ENCODE measurements around the gene TSPAN10. TPM values are rescaled to one million over a fixed set of nuclear protein-coding genes. Genes with fewer than 3 reads are reported as not detected.

TSPAN10 gene
- total RNA-seq, 2 donors from 2014 or later = 1.3 to 1.8 TPM

GRCh38 chr17:81688616-81689015 lies 51.6 kb downstream of the TSPAN10 start:
- Histone ChIP-seq H3K27ac (ENCODE audit: low read depth, low read length) (no peak overlapping the region), H3K4me1 (ENCODE audit: control insufficient read depth, insufficient read depth, low read length) (peaks cover 5% of the 10 kb centered on the region), H3K36me3 (ENCODE audit: control insufficient read depth, insufficient read depth, low read length) (peaks cover 63% of the 10 kb centered on the region), H3K27me3 (ENCODE audit: control insufficient read depth, insufficient read depth, low read length, poor library complexity, severe bottlenecking) (no peaks in the 10 kb centered on the region), H3K4me3 (ENCODE audit: low read length) (no peak overlapping the region), H3K9me3 (ENCODE audit: control insufficient read depth, low read length) (no peaks in the 10 kb centered on the region), H3K9ac (ENCODE audit: extremely low read depth, low read length, poor library complexity, severe bottlenecking) (no peak overlapping the region)
- 93 to 100% methylated on average over 9 to 14 of the region's 14 CpGs for WGBS, 2 experiments (ENCODE audit: insufficient coverage in 1 of 2, insufficient read length in 1 of 2)
- Mint-ChIP-seq H3K27me3 (ENCODE audit: insufficient read depth) (no peaks in the 10 kb centered on the region), H3K4me1 (peaks cover 7% of the 10 kb centered on the region), H3K4me3 (no peak overlapping the region), H3K27ac (no peak overlapping the region), H3K36me3 (ENCODE audit: low read depth) (peaks cover 47% of the 10 kb centered on the region), H3K9me3 (no peaks in the 10 kb centered on the region)
- no peak for TF ChIP-seq CTCF (conservative IDR thresholded peaks at IDR 0.05)
- DNase-seq = no peak

GRCh38 chr17:81690066-81690465 lies 53.1 kb downstream of the TSPAN10 start:
- Mint-ChIP-seq H3K27ac (peak overlapping the region; percentile 64), H3K4me3 (no peak overlapping the region), H3K27me3 (ENCODE audit: insufficient read depth) (no peaks in the 10 kb centered on the region), H3K36me3 (ENCODE audit: low read depth) (peaks cover 50% of the 10 kb centered on the region), H3K9me3 (no peaks in the 10 kb centered on the region), H3K4me1 (no peaks in the 10 kb centered on the region)
- no peaks in the 10 kb centered on the region for H3K4me1 ChIP-seq (ENCODE audit: control insufficient read depth, insufficient read depth, low read length)
- H3K36me3 ChIP-seq (ENCODE audit: control insufficient read depth, insufficient read depth, low read length) = peaks cover 69% of the 10 kb centered on the region
- no peak for TF ChIP-seq CTCF (conservative IDR thresholded peaks at IDR 0.05)
- WGBS, 2 experiments (ENCODE audit: insufficient coverage in 1 of 2, insufficient read length in 1 of 2) = 92 to 94% methylated on average over 17 to 18 of the region's 18 CpGs
- H3K9ac ChIP-seq (ENCODE audit: extremely low read depth, low read length, poor library complexity, severe bottlenecking) = no peak overlapping the region
- H3K4me3 ChIP-seq (ENCODE audit: low read length) = no peak overlapping the region
- no peaks in the 10 kb centered on the region for H3K9me3 ChIP-seq (ENCODE audit: control insufficient read depth, low read length)
- no peak for DNase-seq
- no peak overlapping the region for H3K27ac ChIP-seq (ENCODE audit: low read depth, low read length)
- no peaks in the 10 kb centered on the region for H3K27me3 ChIP-seq (ENCODE audit: control insufficient read depth, insufficient read depth, low read length, poor library complexity, severe bottlenecking)

- Histone ChIP-seq H3K36me3 (ENCODE audit: control insufficient read depth, insufficient read depth, low read length) (peaks cover 67% of the 10 kb centered on the region), H3K9ac (ENCODE audit: extremely low read depth, low read length, poor library complexity, severe bottlenecking) (no peak overlapping the region), H3K4me3 (ENCODE audit: low read length) (no peak overlapping the region), H3K27ac (ENCODE audit: low read depth, low read length) (no peak overlapping the region), H3K27me3 (ENCODE audit: control insufficient read depth, insufficient read depth, low read length, poor library complexity, severe bottlenecking) (no peaks in the 10 kb centered on the region), H3K4me1 (ENCODE audit: control insufficient read depth, insufficient read depth, low read length) (no peaks in the 10 kb centered on the region), H3K9me3 (ENCODE audit: control insufficient read depth, low read length) (no peaks in the 10 kb centered on the region)
- Mint-ChIP-seq H3K27ac (no peak overlapping the region), H3K9me3 (no peaks in the 10 kb centered on the region), H3K4me1 (no peaks in the 10 kb centered on the region), H3K36me3 (ENCODE audit: low read depth) (peaks cover 50% of the 10 kb centered on the region), H3K27me3 (ENCODE audit: insufficient read depth) (no peaks in the 10 kb centered on the region), H3K4me3 (no peak overlapping the region)
- no peak for DNase-seq
- WGBS, 2 experiments (ENCODE audit: insufficient coverage in 1 of 2, insufficient read length in 1 of 2) = 96% methylated on average over 12 to 17 of the region's 17 CpGs
- TF ChIP-seq CTCF (conservative IDR thresholded peaks at IDR 0.05) = no peak
Measured at GRCh38 chr17:81690549-81690948, 53.6 kb downstream of the TSPAN10 start.
